T47D (cell line): ENCODE results near the gene SCN4B.
"Not testable (repeated sequence)": the region's sequence is repeated elsewhere in the genome, so short reads cannot be mapped to it uniquely, and the experiment has no call there.

Experiments
- DNase-seq, 2 experiments: peaks; one replicate each; pipeline versions ENCODE4 v3.0.0 to v3.0.0-alpha.2; 2011 to 2012; ENCODE audit warnings: low read depth in 1 of 2, low spot score in 1 of 2
- JUND ChIP-seq: IDR thresholded peaks from 2 replicates; pipeline ENCODE4 v1.6.1; 2012; ENCODE audit warnings: low read depth
- in situ Hi-C: cut with HindIII; loops from 2 replicates; pipeline ENCODE4 v1.10.0; 2016; ENCODE audit warnings: low sequenced_read_pairs, low pct_unique_long_range_greater_than_20kb

The SCN4B gene

DNA sequence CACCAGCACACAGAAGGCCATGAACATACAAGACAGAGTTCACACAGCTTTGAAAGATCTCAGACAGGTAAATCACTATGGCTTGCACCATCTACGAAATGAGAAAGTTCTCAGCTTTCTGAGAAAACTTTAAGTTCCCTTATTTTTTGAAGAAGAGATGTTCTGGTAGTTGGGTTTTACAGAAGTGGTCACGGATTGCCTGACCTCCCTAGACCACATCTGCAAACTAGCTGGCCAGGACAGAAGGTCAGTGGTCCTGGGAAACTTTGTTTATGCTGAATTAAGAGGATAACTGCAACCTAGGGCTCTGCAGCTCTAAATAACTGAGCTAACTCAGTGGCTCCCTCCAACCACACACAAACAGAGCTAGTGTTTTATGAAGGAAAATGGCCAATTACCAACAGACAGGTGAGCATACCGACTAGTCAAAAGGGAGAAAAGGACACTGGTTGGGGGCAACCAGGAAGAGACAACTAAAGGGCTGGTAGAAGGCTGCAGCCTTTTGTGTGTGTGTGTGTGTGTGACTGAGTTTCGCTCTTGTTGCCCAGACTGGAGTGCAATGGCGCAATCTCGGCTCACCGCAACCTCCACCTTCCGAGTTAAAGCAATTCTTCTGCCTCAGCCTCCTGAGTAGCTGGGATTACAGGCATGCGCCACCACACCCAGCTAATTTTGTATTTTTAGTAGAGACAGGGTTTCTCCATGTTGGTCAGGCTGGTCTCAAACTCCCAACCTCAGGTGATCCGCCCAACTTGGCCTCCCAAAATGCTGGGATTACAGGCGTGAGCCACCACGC lies 32.4 kb upstream of the SCN4B start:
- no peak for DNase-seq
- TF ChIP-seq JUND: no peak
- in situ Hi-C loops: no loop called here

DNA sequence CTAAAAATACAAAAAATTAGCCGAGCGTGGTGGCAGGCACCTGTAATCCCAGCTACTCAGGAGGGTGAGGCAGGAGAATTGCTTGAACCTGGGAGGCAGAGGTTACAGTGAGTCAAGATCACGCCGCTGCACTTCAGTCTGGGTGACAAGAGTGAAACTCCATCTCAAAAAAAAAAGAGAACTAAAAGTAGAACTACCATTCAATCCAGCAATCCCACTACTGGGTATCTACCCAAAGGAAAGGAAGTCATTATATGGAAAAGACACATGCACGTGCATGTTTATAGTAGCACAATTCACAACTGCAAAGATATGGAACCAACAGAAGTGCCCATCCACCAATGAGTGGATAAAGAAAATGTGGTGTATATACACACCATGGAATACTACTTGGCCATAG lies 31.1 kb upstream of the SCN4B start:
- DNase-seq, in situ Hi-C loops: not testable (repeated sequence)

DNA sequence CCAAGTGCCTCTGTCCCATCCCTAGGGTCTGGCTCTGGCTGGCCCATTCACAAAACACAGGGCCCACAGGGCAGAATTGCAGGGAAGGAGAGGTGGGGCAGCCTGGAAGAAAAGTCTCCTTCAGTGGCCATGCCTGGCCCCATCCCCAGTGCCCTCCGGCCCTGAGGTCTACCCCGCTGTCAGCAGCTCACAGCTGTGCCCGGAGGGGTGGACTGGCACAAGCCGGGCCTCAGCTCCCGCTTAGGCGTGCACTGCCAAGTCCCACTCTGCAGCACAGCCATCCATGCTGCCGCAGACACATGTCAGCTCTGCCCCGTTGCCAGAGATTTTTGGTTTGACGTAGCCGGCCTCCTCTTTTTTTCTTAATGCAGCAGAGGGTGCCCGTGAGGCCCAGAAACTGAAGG lies 27.7 kb upstream of the SCN4B start:
- TF ChIP-seq JUND: no peak
- peak in 1 of 2 experiments; percentile 57 for DNase-seq
- in situ Hi-C loops: no loop called here

DNA sequence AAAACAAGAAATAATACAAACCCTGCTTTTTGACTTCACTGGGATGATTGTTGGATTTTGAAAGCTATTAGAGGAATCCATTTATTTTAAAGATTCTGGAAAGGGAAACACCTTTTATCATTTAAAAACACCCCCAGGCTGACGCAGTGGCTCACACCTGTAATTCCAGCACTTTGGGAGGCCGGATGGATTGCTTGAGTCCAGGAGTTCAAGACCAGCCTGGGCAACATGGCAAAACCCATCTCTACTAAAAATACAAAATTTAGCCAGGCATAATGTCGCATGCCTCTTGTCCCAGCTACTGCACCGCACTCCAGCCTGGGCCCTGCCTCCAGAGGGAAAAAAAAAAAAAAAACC lies 24.1 kb upstream of the SCN4B start:
- TF ChIP-seq JUND: no peak
- in situ Hi-C loops: no loop called here
- no peak for DNase-seq

DNA sequence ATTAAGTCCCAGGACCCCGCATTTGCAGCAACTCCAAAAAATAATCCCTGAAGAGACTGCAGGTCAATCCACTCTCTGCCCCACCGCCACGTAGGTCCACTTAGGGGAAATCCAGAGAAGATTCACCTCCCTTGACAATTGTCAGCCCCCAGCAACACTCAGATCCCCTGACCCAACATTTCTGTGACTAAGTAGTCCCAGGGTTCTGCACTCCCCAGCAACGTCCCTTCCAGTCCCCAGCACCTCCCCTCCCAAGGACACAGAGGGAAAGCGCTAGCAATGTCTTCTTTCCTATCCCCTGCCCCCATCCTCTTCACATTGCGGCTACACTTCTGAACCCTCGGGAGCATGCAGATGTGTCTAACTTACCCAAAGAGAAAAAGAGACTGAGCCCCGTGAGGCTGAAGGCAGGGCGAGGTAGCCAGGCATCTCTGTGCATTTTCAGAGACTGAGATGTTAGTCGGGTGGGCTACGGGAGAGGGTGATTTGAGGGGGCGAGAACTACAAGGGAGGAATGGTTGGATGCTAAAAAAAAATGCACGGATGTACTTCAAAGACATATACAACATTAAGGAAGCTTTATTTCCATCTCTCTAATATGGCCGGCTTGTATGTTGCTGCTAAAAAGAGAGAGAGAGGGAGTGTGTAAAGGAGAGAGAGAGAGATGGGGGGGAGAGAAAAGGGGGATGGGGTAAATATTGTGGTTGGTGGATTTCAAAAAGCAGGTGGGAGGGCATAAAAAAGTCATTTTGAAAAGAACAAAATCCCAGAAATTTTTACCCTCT lies 23.6 kb upstream of the SCN4B start, which contains the start of gene SCN2B:
Gene SCN2B (minus strand): TSS at position 647 of the 785 bp plus-strand sequence. CDS start 208 bp downstream, at position 439.
- in situ Hi-C loops: no loop called here
- no peak for TF ChIP-seq JUND
- no peak for DNase-seq

DNA sequence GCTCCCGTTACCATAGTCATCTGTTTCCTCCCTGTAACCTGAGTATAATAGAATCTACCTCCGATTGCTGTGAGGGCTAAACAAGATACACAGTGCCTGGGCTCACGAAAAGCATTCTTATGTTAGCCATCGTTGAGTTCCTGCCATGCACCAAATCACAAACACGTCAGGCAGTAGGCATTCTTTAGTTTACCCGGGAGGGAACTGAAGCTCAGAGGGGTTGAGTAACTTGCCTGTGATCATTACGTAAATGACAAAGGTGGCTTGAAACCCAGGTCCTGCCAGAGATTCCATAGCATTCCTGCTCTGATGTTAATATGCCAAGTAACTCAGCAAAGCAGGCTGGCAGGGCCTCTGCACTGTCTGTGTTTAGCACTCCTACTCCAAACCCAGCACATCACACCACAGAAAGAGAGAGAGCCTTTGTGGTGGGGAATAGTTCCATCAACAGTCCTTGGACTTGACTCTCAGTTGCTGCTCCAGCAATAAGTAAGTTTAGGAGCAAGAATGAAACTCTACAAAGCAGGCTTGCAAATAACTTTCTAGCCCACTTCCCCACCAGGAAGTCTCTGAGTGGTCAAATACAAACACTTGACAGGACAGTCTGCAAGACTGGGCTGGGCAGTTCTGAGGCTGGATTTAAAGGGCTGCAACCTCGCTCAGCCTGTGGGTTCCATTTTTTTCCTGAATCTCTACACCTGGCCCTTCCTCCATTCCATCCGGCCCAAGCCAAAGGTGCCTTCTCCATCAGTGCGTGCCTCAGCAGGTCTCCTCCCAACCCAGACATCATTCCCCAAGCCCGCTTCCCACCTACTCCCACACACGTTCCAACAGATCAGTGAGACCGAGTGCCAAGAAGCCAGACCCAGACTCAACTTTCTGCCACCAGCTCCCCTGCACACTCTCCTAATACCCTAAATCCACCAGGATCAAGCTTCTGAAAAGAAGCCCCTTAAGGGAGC lies 22.7 kb upstream of the SCN4B start:
- in situ Hi-C loops: no loop called here
- peak in 1 of 2 experiments; percentile 41 for DNase-seq
- no peak for TF ChIP-seq JUND

DNA sequence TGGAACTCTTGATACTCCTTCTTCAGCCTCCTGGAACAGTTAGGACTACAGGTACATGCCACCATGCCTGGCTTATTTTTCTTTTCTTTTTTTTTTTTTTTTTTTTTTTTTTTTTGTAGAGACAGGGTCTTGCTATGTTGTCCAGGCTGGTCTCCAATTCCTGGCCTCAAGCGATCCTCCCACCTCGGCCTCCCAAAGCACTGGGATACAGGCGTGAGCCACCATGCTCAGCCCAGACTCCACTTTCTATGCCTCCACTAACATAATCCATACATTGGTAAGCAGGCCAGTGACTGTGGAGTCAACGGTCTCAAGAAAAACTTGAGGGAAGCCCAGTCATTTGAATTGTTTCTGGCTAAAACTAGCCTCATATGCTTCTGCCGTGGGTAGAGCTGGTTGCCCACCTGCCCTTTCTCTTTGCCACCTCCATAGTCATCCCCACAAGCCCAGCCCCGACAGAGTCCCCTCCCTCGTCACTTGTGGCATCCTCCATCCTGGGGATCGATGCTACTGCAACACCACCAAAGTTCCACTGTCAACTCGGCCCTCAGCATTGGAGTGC lies 21.5 kb upstream of the SCN4B start:
- no peak for DNase-seq
- no peak for TF ChIP-seq JUND
- in situ Hi-C loops: no loop called here

DNA sequence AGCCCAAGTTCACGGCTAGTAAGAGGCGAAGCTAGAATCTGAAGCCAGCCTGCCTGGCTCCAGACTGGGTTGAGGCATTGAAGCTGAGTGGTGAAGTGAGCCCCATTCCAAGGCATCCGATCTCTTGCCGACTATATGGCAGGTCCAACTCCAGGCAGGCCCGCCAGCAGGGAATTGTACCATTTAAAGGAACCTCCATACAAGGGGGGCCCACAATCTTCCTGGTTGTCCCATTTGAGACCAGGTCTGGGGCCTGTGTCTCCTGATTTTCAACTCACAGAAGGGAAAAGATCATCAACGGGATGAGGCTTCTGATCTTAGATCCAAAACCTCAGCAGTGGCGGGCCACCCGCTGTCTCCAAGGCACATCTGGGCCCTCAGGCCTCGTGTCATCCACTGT lies 19.7 kb upstream of the SCN4B start:
- no peak for TF ChIP-seq JUND
- in situ Hi-C loops: no loop called here
- DNase-seq: no peak

DNA sequence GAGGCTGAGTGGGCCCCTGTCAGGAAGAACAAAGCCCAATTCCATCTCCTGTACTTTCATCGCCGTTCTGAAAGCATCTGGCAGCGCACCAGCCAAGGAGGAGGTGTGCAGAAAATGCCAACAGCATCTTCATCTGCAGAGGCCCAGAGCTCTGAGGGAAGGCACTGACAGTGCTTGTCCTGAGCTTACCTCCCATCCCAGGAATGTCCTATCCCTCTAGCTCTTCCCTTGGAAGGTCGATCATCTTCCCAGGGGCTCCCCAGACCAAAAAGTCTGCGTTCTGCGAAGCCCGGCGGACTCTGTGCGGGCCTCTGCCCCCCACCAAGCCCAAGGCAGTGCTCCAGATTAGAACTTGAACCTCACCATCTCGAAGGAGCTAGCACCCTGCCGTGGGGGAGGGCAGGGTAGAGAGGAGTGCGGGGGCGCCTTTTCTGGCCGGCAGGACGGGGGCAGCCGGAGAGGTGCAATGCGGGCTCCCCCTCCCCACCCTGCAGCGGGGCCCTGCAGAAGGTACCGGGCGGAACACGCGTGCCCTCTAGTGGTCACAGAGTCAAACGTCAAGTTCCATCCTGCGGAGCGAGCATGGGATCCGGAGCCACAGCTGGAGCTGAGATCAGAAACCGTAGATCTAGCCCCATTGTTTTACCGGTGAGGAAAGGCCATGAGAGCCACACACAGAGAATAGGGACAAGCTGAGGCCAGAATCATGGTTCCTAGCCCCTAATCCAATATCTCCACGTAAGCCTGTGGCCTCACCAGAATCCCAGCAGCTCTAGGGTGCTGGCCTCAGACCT lies 18.8 kb upstream of the SCN4B start:
- in situ Hi-C loops: no loop called here
- DNase-seq: peak; percentile 73 to 91

DNA sequence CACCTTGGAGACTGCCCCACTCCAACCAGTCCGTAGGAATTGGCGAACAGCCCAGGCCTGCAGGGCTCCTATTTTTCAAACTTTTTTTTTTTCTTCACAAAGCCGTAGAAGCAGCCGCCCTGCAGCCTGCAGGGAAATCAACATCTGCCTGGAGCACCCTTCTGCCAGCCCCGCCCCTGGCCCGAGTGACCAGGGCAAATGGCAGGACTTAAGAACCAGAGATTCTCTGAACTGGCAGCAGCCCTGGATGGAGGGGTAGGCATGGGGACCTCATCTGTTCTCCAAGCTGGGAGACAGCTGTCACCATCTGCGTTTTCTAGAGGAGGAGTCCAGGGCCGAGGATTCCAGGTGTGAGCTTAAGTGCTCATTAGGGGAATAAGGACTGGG lies 18.3 kb upstream of the SCN4B start:
- no peak for DNase-seq

More for the DNA sequence above, 18.8 kb upstream of the SCN4B start:
- TF ChIP-seq JUND: no peak

DNA sequence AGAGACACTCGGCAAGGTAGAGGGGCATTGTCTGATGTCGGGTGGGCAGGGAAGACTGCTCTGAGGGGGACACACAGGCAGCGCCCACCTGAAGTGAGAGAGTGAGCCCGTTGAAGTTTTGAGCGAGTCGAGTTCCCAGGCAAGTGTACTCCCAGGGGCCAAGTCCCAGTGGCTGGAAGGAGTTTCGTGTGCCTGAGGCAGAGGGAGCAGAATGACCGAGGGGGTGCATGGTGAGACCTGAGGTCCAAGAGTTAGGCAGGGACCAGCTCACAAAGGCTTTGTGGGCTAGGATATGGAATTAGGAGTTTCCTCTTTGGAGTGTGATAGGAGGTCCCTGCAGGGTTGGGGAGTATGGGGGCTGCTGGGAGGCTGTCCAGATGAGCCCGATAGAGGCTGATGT lies 17.6 kb upstream of the SCN4B start:
- no peak for TF ChIP-seq JUND
- DNase-seq: no peak
- in situ Hi-C loops: no loop called here

More for the DNA sequence above, 18.3 kb upstream of the SCN4B start:
- no peak for TF ChIP-seq JUND
- in situ Hi-C loops: no loop called here
